ENCODE measurements around the gene TRPM6.
"Not testable (repeated sequence)": the region's sequence is repeated elsewhere in the genome, so short reads cannot be mapped to it uniquely, and the experiment has no call there.

TRPM6 gene, protein sequence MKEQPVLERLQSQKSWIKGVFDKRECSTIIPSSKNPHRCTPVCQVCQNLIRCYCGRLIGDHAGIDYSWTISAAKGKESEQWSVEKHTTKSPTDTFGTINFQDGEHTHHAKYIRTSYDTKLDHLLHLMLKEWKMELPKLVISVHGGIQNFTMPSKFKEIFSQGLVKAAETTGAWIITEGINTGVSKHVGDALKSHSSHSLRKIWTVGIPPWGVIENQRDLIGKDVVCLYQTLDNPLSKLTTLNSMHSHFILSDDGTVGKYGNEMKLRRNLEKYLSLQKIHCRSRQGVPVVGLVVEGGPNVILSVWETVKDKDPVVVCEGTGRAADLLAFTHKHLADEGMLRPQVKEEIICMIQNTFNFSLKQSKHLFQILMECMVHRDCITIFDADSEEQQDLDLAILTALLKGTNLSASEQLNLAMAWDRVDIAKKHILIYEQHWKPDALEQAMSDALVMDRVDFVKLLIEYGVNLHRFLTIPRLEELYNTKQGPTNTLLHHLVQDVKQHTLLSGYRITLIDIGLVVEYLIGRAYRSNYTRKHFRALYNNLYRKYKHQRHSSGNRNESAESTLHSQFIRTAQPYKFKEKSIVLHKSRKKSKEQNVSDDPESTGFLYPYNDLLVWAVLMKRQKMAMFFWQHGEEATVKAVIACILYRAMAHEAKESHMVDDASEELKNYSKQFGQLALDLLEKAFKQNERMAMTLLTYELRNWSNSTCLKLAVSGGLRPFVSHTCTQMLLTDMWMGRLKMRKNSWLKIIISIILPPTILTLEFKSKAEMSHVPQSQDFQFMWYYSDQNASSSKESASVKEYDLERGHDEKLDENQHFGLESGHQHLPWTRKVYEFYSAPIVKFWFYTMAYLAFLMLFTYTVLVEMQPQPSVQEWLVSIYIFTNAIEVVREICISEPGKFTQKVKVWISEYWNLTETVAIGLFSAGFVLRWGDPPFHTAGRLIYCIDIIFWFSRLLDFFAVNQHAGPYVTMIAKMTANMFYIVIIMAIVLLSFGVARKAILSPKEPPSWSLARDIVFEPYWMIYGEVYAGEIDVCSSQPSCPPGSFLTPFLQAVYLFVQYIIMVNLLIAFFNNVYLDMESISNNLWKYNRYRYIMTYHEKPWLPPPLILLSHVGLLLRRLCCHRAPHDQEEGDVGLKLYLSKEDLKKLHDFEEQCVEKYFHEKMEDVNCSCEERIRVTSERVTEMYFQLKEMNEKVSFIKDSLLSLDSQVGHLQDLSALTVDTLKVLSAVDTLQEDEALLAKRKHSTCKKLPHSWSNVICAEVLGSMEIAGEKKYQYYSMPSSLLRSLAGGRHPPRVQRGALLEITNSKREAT (N-terminal part only)

DNA sequence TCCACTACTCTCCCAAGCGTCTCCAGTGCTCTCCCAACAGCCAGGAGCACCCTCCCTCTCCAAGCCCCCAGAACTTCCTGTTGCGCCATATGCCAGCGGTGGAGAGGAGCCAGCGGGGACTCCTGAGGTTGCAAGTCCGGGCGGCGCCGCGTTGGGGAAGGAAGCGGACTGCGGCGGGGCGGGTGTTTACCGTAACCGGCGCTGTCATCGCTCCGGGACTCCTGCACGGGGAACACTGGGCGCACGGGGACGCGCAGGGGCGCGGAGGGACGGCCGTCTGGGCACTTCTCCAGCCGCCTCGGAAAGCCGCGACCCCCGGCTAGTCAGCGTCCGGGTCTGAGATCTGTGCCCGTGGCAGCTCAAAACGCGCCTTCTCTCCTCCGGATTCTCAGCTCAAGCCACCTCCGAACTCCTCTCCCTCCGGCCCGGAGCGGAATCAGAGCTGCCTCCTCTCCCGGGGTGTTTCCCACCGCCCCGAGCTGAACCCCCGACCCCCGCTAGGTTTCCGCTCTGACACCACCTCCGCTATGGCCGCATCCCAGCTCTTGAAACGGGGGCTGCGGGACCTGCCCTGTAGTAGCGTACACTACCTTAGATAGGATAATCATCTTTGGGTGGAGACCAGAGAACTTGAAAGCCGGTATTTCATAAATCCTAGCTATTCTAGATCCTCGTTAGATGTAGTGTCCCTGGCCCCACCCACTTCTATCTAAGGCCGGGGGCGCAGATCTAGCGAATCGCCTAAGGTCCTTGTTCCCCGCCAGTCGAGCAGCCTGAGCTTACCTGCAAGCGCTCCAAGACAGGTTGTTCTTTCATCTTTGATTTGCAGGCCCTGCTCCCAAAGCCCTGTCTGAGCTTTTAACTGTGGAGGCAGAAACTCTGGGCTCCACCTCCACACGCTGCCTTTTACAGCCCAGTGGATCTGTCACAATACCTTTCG lies at the start of gene TRPM6:
Gene TRPM6 (minus strand): TSS at position 881 of the 940 bp plus-strand sequence. CDS start 65 bp downstream, at position 816.
- peak; percentile 77 for DNase-seq

DNA sequence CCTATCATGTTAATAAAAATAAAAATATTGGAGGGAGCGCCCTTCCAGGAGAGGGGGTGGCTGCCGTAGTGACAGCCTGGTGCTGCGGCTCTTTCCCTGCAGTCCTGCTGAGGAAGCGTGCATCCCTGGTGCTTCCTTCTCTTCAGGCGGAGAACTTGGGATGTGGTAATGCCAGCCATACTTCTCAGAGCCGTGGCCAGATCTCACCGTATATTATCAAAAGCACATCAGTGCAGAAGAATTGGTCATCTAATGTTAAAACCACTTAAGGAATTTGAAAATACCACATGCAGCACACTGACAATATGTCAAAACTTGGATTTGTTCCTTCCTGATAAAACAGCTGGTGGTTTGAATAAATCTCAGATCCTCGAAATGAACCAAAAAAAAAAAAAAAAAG lies 47.3 kb upstream of the TRPM6 start:
- DNase-seq: no peak

DNA sequence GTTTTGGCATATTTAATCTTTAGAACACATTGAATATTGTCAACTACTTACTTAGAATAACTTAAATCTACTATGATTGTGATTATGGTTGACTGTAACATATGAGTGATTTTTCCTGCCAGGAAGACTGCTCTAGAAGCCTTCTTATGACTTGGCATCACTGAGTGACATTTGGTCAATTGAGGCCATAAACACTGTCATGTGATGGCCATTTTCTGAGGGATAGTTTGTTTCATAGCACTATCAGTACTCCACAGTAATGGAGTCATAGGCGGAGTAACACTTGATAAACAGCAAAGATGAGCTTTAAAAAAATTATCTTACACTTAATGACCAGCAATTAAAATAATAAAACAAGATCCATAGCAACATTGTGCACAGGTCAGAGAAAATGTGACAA lies 34.0 kb upstream of the TRPM6 start:
- DNase-seq: no peak

DNA sequence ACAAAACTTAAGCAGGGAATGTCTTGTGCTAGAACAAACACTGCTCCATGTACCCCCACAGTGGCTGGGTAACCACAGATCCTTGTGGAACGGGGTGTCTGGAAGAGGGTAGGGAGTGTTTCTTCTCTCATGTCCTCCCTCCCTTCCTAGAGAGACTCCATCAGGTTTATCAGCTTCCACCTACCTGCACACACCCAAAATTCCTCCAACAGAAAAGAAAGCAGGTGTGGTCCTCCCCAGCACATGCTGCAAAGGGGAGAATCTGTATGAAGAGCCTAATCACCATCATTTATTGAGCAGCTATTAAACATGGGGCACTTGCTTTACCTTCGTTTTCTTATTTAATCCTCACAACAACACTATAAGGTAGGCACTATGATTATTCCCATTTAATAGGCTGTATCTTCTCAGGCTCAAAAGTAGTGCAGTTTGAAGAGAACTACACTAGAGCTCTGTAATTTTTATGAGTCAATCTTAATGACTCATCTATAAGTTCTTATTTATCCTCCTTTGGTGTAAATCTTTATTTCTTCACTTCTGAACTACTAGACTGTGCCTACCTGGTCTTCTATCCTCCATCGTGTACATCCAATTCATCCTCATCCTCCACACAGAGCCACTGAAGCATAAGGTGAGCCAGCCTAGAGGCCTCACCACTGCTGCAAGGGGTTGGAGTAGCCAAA lies 33.4 kb upstream of the TRPM6 start:
- no peak for DNase-seq

DNA sequence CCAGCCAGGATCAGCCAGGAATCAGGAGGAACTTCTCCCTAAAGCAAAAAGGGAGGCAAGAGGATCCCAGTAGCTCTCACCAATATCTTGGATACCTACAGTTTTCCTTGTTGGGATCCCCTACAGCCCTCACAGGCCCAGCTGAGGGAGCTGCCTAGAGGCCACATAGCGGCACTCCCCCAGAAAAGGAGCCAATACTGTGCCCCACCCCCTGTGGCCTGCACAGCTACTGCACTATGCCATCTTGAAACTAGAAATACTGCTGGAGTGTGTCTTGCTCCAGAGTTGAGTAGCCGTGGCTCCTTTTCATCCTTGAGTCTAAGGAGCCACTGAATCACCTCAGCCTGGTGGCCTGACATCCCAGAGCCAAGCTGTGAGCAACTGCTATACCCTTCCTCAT lies 22.3 kb upstream of the TRPM6 start:
- DNase-seq: no peak

DNA sequence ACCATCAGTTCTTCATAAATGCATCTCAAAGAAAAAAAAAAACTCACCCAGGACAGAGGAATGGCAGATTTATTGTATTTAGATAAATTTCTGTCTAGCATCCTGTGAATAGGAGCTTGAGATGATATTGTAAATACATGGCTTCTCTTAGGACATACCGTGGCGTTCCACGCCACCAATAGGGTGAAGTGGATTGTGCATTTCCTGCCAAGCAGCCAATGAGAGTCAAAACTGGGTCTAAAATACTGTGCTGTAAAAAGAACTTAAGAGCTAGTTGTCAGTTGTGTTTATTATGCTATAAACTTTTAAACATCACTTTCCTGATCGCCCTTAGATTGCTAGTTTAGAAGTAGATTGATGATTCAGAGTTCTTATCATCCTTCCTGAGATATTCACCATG lies 20.9 kb upstream of the TRPM6 start:
- DNase-seq: no peak

DNA sequence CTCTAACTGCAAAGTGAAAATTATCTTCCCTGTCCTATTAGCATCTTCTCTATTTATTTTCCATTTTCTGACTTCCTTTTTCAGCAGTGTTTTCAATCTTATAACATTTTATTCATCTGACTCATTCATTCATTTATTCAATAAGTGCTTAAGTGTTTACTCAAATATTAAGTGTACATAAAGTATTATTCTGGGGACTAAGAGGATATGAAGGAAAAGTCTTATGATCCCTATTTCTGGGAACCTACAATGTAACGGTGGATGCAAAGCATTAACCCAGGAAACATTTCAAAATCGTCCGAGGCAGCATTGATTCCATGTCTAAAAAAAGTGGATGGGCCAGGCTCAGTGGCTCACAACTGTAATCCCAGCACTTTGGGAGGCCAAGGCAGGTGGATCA lies 19.4 kb upstream of the TRPM6 start:
- DNase-seq: no peak

DNA sequence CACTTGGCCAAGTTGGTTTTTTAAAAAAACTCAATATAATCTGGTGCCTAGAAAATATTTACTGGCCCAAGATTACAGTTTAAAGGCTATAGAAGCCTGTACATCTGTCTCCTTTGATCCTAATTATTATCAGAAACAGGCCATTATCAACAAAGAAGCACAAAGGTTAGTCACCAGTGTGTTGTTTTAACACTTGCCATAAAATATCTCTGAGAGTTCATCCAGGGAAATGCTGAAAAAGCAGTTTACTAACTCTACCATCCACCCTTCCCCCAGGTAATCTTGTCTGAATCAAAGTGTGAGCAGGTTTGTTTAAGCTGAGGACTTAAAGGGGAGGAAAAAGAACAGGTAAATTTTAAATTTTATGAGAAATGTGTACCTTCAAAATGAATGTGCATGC lies 13.3 kb upstream of the TRPM6 start:
- DNase-seq: no peak

DNA sequence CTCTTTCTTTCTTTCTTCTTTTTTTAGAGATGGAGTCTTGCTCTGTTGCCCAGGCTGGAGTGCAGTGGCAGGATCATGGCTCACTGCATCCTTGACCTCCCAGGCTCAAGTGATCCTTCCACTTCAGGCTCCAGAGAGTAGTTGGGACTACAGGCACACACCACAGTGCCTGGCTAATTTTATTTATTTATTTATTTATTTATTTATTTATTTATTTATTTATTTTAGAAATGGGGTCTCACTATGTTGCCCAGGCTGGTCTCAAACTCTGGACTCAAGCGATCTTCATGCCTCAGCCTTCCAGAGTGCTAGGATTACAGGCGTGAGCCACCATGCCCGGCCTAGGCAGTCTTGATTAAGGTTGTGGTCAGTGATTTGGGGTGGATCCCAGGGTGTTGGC lies 728 bp upstream of the TRPM6 start:
- DNase-seq: not testable (repeated sequence)

DNA sequence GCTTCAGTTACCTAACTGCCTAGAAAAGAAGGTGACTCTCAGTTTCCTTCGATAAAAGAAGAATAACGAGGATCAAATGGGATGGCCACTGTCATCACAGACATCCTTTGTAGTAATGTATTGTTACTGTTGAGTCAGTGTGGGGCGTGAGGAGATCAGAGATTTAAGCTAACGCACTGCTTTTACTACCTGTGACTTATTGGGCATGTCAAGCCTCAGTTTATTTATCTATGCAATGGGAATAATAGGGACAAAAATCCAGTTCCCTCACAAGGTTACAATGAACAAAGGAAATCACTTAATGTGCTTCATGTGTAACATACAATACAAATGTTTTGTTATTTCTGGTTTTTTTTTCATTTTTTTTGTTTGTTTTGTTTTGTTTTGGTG lies 255 bp upstream of the TRPM6 start:
- DNase-seq: no peak

DNA sequence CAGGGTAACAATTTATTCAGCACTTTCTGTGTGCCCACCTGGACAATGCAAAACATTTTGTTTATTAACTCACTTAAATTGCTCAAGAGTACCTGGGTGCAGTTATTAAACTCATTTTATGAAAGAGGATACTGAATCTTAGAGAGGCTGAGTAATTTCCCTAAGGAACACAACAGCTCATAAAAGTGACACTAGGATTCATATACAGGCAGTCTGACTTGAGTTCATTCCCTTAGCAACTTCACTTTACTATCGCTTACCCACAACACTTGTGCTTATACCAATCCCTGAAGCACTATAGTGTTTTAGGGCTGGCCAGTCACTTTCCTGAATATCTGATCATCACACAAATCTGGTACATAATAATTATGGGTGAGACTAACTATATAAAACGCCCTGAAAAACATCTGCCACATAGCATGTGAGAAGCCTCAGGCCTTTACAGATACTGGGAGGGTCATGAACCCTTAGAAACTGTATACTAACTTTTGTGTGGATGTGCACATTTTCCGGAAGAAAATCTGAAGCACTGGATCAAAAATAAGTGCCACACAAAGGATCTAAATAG lies 11.3 kb downstream of the TRPM6 start:
- no peak for DNase-seq

DNA sequence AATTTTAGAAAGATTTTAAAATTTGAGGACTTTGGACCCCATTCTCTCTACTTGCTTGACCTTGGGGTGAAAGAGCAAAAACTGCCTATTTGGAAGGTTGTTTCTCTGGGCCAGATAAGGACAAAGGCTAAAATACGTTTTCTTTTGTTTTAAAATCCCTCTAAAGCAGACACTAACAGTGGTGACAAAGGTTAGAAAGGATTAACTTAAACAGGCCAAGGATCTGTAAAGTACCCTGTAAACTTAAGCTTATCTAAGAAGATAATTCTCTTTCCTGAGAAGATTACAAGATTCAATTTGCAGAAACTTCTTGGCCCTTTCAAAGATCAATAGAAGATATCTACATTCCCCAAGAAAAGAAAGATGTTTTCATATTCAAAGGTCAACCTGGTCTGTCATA lies 12.1 kb downstream of the TRPM6 start:
- no peak for DNase-seq

DNA sequence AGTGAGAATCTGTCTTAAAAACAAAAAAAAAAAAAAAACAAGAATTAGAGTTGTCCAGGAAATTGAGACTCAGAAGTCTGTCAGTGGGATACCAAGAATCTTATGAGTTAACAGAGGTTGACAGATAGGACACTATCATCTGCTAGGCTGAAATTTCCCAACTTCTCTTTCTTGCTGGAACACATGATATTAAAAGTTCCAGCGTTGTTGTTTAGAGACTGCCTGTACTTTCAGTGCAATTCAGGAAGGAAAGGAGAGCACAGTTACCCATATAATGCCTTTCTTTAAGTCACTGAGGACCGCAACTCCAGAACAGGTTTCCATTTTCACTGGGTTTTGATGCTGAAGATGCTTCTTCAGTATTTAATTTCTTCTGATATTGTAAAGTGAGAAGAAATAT lies 13.5 kb downstream of the TRPM6 start:
- DNase-seq: no peak

DNA sequence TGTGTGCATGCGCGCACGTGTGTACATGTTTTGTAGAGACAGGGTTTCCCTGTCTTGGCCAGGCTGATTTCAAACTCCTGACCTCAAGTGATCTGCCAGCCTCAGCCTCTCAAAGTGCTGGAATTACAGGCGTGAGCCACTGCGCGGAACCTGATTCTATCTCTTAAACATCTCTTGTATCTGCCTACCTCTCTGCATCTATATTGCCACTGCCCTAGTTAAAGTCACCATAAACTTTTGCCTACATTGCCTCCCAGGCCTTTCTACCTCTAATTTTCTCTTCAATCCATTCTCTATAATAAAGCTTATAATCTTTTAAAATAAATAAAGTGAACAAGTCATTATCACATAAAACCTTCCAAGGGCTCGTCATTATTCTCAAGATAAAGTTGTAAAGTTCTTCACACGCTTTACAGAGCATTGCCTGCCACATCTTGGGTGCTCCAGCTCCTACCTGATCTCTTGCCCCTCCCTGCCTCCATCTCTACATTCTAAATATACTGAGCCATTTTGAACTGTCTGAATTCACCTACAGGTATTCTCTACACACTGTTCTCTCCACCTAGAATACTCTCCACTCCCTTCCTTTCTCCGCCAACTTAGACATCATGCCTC lies 15.0 kb downstream of the TRPM6 start:
- DNase-seq: no peak

DNA sequence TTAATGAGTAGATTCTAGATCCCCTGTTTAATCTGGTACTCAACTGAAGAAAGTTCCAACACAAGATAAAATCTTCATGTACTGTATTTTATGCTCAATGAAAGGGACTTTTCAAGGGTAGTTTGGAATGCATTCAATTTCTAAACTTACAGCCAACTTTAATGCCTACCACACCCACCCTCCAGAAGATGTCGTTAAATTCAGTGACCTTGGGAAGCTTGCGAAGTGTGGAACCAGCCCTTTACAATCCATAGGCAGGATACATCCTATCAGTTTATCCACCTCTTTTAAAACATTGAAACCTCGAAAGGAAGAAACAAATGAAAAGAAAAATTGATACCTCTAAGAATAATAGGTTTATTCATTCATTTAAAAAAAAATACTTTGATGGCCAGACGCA lies 20.2 kb downstream of the TRPM6 start:
- DNase-seq: no peak

DNA sequence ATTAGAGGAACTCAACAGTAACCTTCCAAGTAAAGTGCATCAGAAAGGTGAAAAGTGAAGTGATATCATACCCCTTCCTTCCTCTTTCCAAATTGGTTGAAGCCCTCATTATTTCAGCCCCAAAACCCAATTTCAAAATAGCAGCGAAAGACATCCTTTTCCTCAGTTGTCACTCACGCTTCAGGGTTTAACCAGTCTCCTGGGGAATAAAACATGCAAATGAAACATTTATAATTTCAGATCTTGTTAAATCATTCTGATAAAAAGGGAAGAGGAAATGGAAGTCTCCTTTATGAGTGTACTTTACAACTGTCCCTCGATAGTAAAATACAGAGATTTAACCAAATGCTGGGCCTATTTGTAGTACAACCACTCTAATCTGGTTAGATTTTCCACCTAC lies 22.5 kb downstream of the TRPM6 start:
- no peak for DNase-seq

DNA sequence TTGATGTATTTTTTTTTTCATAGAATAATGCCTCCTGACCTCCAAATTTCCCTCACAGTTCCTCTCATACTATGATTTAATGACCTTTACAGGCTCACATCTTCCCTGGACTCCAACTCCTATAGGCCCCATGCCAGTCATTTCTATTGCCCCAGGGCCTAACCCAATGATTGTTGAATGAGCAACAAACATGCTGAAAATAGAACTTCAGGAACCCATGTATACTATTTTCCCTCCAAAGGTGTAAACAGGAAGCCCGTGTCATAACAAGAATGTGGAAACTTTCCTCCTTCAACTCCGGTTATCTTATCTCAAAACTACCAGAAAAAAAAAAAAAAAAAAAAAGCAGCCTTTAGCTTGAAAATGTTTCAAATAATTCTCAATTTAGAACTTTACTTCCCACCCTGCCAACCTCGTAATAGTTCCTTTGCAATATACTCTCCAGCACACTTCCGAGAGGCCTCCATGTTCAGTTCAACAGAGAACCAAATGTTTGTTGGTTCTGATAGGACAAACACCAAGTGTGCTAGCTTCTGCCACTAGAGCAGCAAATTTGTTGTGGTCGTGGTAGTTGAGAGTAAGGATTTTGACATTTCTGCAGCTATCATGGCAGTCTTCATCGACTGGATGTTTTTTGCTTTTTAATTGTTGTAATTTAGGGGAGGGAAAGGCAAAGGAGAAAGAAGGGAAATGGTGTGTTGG lies 25.8 kb downstream of the TRPM6 start:
- no peak for DNase-seq

DNA sequence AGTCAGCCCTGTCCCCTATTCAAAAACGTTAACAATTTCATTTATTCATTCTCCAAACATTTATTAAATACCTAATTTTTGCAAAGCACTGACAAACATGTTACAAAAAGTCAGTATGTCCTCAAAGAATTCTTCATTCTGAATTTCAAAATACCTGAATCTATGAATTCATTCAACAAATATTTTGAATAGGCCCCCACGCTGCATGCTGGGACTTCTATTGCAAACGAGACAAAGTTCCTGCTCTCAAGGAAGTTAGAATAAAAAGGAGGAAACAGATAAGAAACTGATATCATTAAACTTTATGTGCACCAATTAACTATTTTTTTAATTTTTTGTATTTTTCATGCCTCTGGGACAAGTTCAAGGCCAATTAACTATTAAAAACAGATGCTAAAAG lies 26.6 kb downstream of the TRPM6 start:
- DNase-seq: no peak

DNA sequence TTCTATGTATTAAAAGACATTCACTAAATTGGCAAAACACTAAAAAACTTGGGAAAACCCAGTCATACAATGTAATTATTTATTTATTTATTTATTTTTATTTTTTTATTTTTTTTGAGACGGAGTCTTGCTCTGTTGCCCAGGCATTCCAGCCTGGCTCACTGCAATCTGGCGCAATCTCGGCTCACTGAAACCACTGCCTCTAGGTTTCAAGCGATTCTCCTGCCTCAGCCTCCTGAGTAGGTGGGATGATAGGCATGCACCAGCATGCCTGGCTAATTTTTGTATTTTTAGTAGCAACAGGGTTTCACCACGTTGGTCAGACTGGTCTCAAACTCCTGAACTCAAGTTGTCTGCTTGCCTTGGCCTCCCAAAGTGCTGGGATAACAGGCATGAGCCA lies 27.5 kb downstream of the TRPM6 start:
- not testable (repeated sequence) for DNase-seq

DNA sequence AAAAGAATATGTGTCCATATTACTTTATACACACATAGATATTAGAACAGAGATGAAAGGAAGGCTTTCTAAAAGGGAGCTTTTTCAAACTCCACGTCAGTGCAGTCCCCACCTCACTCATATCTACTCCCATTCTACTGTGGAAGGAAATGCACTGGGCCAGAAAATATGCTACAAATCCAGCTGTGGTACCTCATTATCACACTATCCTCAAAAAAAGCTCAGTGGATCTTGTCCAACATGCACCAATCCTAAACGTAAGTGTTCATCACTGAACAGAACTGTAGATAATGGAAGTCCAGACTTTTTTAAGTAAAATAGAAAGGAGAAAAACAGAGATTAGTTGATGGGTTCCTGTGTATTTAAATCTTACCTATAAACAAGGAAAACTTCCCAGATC lies 27.9 kb downstream of the TRPM6 start:
- DNase-seq: no peak
